Lower lobe of right lung (tissue), 2 donors: Measurements from ENCODE around the gene SULF2. TPM values are rescaled to one million over a fixed set of nuclear protein-coding genes. Genes with fewer than 3 reads are reported as not detected.

Experiments
- ATAC-seq, 2 donors: fragments of 200-7000 bp; cut with Tn5 transposase; one replicate each; pipeline ENCODE4 v1.9.1; 2020 to 2022; ENCODE audit warnings: mild to moderate bottlenecking in 2 of 2, moderate library complexity in 2 of 2
- DNase-seq: peaks from one replicate; pipeline ENCODE4 v3.0.0-alpha.2; 2020
- H3K27ac ChIP-seq: fragments of 200-600 bp; one replicate; pipeline ENCODE4 v1.8.0; 2022
- H3K27me3 ChIP-seq: fragments of 200-600 bp; one replicate; pipeline ENCODE4 v1.8.0; 2022; ENCODE audit warnings: low read depth
- H3K36me3 ChIP-seq: fragments of 200-600 bp; one replicate; pipeline ENCODE4 v1.8.0; 2022; ENCODE audit warnings: mild to moderate bottlenecking
- H3K4me1 ChIP-seq: fragments of 200-600 bp; one replicate; pipeline ENCODE4 v1.8.0; 2022
- H3K4me3 ChIP-seq: fragments of 200-600 bp; one replicate; pipeline ENCODE4 v1.8.0; 2022; ENCODE audit warnings: mild to moderate bottlenecking
- H3K9me3 ChIP-seq: fragments of 200-600 bp; one replicate; pipeline ENCODE4 v1.8.0; 2022
- intact Hi-C: fragments of 100-400 bp; cut with DNase I; formaldehyde crosslinking; loops from one replicate; pipeline ENCODE4 v1.11.0; 2022
- total RNA-seq: library from RNA; stranded (reverse); fragmentation: NEBNext Ultra II Directional; extraction: Animal tissue kit (Norgen Biotek cat#: 25700); gene quantifications from one replicate; pipeline ENCODE4 v1.2.1, GENCODE V29; 2021
- TF ChIP-seq, protein P1 (sequence below): fragments of 200-600 bp; IDR thresholded peaks from one replicate; pipeline ENCODE4 v1.8.0; 2022; ENCODE audit warnings: antibody characterized with exemption, mild to moderate bottlenecking
- donor health status: DM: no; HTN: yes; CAD: no; lungs with severe emphysema.

The SULF2 gene
- total RNA-seq, 1 donor from 2014 or later = 34.6 TPM

DNA sequence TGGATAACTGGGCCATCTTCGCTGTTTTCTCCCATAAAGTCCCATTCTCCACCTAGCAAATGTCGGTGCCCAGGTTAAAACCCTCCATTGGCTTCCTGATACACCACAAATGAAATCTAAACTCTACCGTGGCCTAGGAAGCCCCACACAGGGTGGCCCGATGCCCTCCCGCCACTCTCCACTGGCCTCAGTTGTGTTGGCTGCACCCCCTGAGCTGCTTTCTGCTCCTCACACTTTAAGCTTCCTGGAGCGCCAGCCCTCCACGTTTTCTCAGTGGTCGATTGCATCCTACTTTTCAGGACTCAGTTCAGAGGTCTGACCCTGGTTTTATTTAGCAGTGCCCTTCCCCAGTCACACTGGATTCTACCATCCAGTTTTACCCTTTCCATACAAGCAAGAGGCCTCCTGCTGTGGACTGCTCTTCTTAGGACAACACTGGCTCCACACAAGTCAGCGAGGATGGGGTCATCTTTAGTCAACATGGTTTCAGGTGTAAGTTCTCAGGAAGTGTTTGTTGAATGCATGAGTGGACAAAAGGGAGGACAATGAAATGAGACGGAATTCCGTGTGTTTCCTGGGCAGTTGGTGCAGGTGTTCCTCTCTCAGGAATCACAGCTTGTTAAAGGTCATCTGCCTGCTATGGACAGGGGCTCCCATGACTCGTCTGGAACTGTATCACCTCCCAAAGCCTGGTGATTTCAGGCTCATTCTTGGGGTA, 124.1 kb downstream of the SULF2 start:
- DNase-seq (no peak), ATAC-seq (no peak)
- Histone ChIP-seq H3K4me3 (no peak overlapping the region), H3K27ac (no peak overlapping the region), H3K9me3 (no peaks in the 10 kb centered on the region), H3K27me3 (no peaks in the 10 kb centered on the region), H3K4me1 (peaks cover 12% of the 10 kb centered on the region), H3K36me3 (peaks cover 58% of the 10 kb centered on the region)
- intact Hi-C loops = loop anchor here (5.0 kb wide), 1 partner anchor 961 kb away; no protein-coding TSS in a partner anchor
- TF ChIP-seq, protein P1, sequence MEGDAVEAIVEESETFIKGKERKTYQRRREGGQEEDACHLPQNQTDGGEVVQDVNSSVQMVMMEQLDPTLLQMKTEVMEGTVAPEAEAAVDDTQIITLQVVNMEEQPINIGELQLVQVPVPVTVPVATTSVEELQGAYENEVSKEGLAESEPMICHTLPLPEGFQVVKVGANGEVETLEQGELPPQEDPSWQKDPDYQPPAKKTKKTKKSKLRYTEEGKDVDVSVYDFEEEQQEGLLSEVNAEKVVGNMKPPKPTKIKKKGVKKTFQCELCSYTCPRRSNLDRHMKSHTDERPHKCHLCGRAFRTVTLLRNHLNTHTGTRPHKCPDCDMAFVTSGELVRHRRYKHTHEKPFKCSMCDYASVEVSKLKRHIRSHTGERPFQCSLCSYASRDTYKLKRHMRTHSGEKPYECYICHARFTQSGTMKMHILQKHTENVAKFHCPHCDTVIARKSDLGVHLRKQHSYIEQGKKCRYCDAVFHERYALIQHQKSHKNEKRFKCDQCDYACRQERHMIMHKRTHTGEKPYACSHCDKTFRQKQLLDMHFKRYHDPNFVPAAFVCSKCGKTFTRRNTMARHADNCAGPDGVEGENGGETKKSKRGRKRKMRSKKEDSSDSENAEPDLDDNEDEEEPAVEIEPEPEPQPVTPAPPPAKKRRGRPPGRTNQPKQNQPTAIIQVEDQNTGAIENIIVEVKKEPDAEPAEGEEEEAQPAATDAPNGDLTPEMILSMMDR = no peak

DNA sequence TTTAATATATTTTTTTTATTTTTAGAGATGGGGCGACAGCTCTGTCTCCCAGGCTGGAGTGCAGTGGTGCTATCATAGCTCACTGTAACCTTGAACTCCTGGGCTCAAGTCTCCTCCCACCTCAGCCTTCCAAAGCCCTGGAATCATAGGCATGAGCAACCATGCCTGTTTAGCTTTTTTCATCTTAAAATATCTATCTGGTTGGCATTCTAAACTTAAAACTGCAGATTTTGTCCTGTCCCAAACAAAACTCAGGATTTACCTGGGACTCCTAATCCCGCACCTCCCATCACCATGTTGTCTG, 124.7 kb downstream of the SULF2 start:
- no peak for DNase-seq
- H3K9me3 ChIP-seq = no peaks in the 10 kb centered on the region
- TF ChIP-seq, protein P1 = no peak
- H3K27me3 ChIP-seq = no peaks in the 10 kb centered on the region
- no peak overlapping the region for H3K27ac ChIP-seq
- intact Hi-C loops = loop anchor here (5.0 kb wide), 1 partner anchor 962 kb away; no protein-coding TSS in a partner anchor
- H3K36me3 ChIP-seq = peaks cover 63% of the 10 kb centered on the region
- no peak overlapping the region for H3K4me3 ChIP-seq
- peaks cover 12% of the 10 kb centered on the region for H3K4me1 ChIP-seq
- ATAC-seq = no peak

DNA sequence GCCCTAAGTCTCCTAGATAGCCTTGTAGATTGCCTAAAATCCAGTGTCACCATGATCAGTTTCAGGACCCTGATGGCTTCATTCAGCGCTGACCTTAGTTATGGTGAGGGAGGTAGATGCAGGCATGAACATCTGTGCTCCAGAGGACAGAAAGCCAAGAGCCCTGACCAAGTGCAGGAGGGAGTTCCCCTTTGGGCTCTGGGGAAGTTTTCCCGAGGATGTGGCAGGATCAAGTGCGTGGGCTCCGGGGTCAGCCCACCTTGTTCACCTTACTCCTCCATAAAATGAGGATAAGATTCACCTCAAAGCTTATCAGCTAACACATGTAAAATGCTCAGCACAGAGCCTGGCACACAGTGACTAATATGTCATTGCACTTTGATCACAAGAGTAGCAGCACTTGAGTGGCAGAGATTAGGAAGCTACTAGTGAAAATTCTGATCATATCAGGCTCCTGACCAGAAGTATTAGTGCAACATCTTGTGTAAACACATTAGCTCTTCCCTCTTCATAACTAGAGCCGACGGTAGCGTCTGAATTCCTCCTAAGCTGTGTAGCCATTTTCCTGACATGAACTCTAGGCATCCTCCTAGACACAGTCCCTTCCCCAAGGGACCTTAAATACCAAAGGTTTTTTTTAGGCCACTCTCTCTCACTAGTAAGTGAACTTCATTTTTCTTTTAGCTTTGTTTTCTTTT, 125.2 kb downstream of the SULF2 start:
- H3K27ac ChIP-seq = no peak overlapping the region
- peaks cover 12% of the 10 kb centered on the region for H3K4me1 ChIP-seq
- H3K36me3 ChIP-seq = peaks cover 65% of the 10 kb centered on the region
- ATAC-seq (no peak), DNase-seq (no peak)
- intact Hi-C loops = loop anchor here (5.0 kb wide), 1 partner anchor 962 kb away; no protein-coding TSS in a partner anchor
- H3K27me3 ChIP-seq = no peaks in the 10 kb centered on the region
- TF ChIP-seq, protein P1 = no peak
- H3K9me3 ChIP-seq = no peaks in the 10 kb centered on the region
- no peak overlapping the region for H3K4me3 ChIP-seq

DNA sequence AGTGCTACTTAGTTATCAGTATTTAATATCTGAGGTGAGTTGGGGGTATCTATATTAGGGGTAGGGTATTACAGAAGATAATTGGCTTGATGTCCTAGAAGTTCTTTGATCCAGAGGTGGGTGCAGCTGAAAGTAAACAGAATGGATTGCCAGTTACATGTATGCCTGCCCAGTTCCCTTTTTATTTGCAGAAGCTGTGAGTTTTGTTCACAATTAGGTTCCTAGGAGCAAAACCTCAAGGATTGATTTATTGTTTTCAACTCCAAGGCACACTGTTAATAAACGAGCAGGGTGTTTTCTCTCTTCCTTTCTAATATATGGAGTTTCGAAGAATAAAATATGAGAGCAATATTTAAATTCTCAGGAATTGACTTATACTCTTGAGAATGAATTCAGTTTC, 129.0 kb downstream of the SULF2 start:
- intact Hi-C loops = no loop called here

DNA sequence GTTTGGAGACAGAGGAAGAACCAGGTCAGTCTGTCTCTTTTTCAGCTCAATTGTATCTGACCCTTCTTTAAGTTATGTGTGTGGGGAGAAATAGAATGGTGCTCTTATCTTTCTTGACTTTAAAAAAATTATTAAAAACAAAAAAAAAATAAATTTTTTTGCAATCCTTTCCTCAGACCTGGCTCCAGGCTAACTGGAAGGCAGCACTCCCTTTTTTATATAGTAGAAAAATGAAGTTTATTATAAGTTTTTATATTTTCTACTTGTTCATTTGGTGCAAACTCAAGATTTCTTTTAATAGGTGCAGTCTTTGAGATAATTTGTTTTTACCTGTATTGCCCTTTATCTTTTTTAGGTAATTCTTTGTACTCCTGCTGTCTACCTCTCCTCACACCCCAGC, 129.6 kb downstream of the SULF2 start:
- DNase-seq (no peak), ATAC-seq (no peak)
- Histone ChIP-seq H3K27me3 (no peaks in the 10 kb centered on the region), H3K9me3 (no peaks in the 10 kb centered on the region), H3K4me3 (no peak overlapping the region), H3K4me1 (no peaks in the 10 kb centered on the region), H3K27ac (no peak overlapping the region), H3K36me3 (peaks cover 84% of the 10 kb centered on the region)
- intact Hi-C loops = no loop called here
- TF ChIP-seq, protein P1 = no peak

More for the DNA sequence above, 129.0 kb downstream of the SULF2 start:
- H3K4me1 ChIP-seq = no peaks in the 10 kb centered on the region
- TF ChIP-seq, protein P1 = no peak
- H3K27me3 ChIP-seq = no peaks in the 10 kb centered on the region
- peaks cover 82% of the 10 kb centered on the region for H3K36me3 ChIP-seq
- no peaks in the 10 kb centered on the region for H3K9me3 ChIP-seq
- no peak overlapping the region for H3K4me3 ChIP-seq
- DNase-seq = no peak
- no peak for ATAC-seq
- H3K27ac ChIP-seq = no peak overlapping the region
